Activated naive CD4-positive, alpha-beta T cell treated with anti-CD3 and anti-CD28 coated beads, Interleukin-2, amount 50 U/mL, for 72 hours (primary cell): ENCODE data around the gene TMEM158. TPM values are rescaled to one million over a fixed set of nuclear protein-coding genes. Genes with fewer than 3 reads are reported as not detected.

ENCODE experiments used
- ATAC-seq, 2 donors: fragments of 150-1000 bp; cut with Tn5 transposase; 2 replicates each; pipeline ENCODE4 v1.10.0; 2021; ENCODE audit warnings: mild to moderate bottlenecking in 2 of 2, moderate library complexity in 2 of 2
- DNase-seq, 2 donors: peaks; one replicate each; pipeline ENCODE4 v3.0.0; 2021 to 2022; ENCODE audit warnings: low spot score in 2 of 2
- H3K27ac Mint-ChIP-seq, 2 donors: one replicate each; pipeline ENCODE4 v1.8.0; 2022; ENCODE audit warnings: mild to moderate bottlenecking in 2 of 2, mixed read lengths in 2 of 2
- H3K36me3 Mint-ChIP-seq, 2 donors: one replicate each; pipeline ENCODE4 v1.8.0; 2022; ENCODE audit warnings: mixed read lengths in 2 of 2
- H3K9me3 Mint-ChIP-seq, 2 donors: one replicate each; pipeline ENCODE4 v1.8.0; 2022; ENCODE audit warnings: mixed read lengths in 2 of 2
- total RNA-seq, 2 donors: library from RNA; stranded (reverse); gene quantifications; one replicate each; pipeline ENCODE4 v1.2.3, GENCODE V29; 2022

The TMEM158 gene
- total RNA-seq, 2 donors from 2014 or later: not detected

DNA sequence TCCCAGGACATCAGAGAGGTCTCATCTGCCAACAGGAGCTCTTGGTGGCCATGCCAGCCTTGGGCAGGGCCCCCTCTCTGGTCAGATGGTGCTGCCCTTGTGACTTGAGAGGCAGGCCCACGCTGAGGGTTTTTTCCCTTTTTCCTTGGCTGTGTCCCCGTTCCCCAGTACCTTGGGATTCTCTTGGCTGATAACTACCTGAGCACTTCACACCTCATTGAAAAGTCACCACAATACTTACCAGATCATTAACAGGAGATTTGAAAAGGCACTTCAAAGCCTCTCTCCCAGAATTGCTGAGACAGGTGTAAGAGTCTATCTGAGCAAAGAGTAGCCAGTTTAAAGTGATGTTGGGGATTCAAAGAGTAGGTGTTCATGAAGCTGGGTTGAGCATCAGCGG, 15.1 kb upstream of the TMEM158 start:
- H3K9me3 Mint-ChIP-seq: no peaks in the 10 kb centered on the region
- ATAC-seq: no peak
- no peak for DNase-seq
- no peaks in the 10 kb centered on the region for H3K36me3 Mint-ChIP-seq
- no peak overlapping the region for H3K27ac Mint-ChIP-seq

DNA sequence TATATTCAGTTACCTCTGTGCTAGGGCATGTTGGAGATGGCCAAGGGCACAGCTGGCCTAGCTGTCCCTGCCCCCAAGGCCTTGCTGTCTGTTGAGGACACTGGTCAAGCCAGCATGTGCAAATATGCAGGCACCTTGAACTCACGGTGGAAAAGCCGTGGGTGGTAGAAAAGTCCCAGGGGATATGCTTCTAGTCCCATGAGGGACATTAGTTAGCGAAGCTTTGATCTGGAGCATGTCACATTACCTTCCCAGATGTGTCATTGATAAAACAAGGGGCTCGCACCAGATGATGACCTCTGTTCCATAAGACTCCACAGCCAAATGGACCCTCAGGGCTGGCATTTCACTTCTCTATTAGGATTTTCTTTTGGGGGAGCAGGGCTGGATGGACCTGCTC, 14.2 kb upstream of the TMEM158 start:
- no peak overlapping the region for H3K27ac Mint-ChIP-seq
- H3K9me3 Mint-ChIP-seq: peaks cover 0 to 5% of the 10 kb centered on the region in 2 donors
- no peak for DNase-seq
- ATAC-seq: no peak
- no peaks in the 10 kb centered on the region for H3K36me3 Mint-ChIP-seq

DNA sequence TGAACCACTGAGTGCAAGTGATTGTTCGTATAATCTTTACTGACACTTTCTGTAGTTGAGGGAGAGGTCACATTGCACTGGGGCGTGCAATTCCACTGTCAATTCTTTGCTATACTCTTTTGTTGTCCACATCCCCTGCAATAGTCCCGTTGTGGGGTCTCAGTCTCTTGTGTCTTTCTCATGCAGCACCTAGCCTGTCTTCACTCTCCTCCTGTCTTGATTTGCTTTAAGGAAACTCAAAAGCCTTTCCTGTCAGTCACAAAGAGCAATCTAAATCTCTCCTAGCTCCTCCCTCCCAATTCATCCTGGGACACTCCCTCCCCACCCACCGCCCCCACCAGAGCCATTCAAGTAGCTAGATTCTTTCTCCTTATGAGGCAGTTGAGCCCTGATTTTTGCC, 13.2 kb upstream of the TMEM158 start:
- DNase-seq (no peak), ATAC-seq (no peak)
- Mint-ChIP-seq H3K9me3 (peaks cover 0 to 10% of the 10 kb centered on the region in 2 donors), H3K36me3 (no peaks in the 10 kb centered on the region), H3K27ac (no peak overlapping the region)

DNA sequence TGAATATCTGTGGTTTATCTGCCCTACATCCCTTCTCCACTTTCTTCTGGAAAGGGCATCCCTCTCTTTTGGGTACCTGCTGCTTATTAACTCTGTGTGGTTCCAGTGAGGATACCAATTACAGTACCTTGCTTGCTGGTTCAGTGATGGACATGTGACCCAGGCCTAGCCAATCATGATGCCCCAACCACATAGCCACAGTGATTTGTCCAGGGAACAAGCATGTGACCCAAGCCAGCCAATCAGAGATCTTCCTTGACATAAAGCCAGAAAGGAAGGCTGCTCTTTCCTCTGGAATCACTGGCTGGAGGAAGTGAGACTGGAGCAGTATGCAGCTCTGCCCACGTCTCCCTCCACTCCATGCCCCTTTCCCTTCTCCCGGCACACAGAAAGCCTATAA, 10.9 kb upstream of the TMEM158 start:
- ATAC-seq: peak in 1 of 2 donors; percentile 29

DNA sequence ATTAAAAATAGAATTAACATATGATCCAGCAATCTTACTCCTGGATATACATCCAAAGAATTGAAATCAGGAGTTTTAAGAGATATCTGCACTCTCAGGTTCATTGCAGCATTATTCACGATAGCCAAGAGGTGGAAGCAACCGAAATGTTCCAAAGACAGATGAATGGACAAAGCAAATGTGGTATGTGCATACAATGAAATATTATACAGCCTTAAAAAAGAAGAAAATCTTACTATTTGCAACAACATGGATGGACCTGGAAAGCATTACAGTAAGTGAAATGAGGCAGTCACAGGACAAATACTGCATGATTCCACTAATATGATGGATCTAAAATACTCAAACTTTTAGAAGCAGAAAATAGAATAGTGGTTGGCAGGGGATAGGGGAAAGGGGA, 9.3 kb upstream of the TMEM158 start:
- Mint-ChIP-seq H3K36me3 (no peaks in the 10 kb centered on the region), H3K9me3 (peaks cover 0 to 10% of the 10 kb centered on the region in 2 donors), H3K27ac (no peak overlapping the region)
- DNase-seq (no peak), ATAC-seq (no peak)

More for the DNA sequence above, 10.9 kb upstream of the TMEM158 start:
- no peak for DNase-seq
- H3K9me3 Mint-ChIP-seq: peaks cover 0 to 10% of the 10 kb centered on the region in 2 donors
- H3K27ac Mint-ChIP-seq: no peak overlapping the region
- H3K36me3 Mint-ChIP-seq: no peaks in the 10 kb centered on the region

DNA sequence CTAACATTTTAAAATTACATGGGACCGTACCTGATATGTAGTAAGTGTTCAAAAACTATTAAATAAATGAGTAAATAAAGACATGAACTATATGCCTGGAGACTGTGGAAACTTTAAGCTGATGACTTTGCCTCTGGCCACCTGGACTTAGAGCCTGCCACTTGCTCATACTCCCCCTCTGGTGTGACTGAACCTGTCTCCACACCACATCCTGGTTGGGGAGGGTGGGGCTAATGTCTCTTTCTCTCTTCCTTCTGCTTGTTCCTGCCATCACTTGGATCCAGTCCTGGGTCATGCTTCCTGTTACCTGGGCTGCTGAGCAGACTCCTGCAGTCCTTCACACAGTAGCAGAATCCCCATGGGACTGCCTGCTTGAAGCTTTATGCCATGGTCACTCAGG, 8.2 kb upstream of the TMEM158 start:
- no peak overlapping the region for H3K27ac Mint-ChIP-seq
- ATAC-seq: no peak
- no peak for DNase-seq
- H3K36me3 Mint-ChIP-seq: no peaks in the 10 kb centered on the region
- peaks cover 0 to 10% of the 10 kb centered on the region in 2 donors for H3K9me3 Mint-ChIP-seq

DNA sequence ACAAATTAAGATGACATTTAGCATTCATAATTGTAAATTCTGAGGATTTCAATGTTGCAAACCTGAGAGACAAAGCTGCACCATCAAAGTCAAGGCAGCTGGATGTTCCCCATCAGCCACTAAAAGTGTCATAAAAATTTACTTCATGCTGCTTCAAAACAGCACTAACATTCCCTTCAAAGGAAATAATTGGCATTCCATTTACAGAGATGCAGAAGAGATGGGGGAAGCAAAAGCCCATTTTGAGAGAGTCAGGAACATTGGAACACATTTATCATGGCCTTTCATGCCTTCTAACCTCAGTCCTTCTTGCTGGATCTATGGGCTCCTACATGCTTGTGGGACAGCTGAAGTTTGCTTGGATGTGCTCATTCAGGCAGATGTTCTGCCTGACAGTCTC, 6.4 kb upstream of the TMEM158 start:
- H3K36me3 Mint-ChIP-seq: no peaks in the 10 kb centered on the region
- peaks cover 0 to 10% of the 10 kb centered on the region in 2 donors for H3K9me3 Mint-ChIP-seq
- H3K27ac Mint-ChIP-seq: no peak overlapping the region
- ATAC-seq (no peak), DNase-seq (no peak)

DNA sequence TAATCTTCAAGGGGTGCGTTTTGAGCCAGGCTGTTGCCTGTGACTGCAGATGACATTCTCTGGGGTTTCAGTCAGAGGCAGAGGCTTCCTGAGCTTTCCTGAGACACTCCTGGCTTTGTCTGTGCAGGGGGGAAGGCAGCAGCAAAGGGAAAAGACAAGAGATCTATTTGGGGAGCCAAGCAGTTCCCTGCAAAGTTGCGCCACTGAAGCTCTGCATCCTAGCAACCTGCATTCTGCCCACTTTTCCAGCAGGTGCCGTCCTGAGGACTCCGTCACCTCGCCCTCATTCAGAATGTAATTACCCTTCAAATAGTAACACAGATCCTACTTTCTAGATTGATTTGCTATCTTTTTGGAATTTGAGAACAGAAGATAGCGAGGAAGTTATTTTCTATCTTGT, 1.9 kb upstream of the TMEM158 start:
- ATAC-seq (no peak), DNase-seq (no peak)
- no peaks in the 10 kb centered on the region for H3K9me3 Mint-ChIP-seq
- peaks cover 0 to 5% of the 10 kb centered on the region in 2 donors for H3K36me3 Mint-ChIP-seq
- H3K27ac Mint-ChIP-seq: no peak overlapping the region

DNA sequence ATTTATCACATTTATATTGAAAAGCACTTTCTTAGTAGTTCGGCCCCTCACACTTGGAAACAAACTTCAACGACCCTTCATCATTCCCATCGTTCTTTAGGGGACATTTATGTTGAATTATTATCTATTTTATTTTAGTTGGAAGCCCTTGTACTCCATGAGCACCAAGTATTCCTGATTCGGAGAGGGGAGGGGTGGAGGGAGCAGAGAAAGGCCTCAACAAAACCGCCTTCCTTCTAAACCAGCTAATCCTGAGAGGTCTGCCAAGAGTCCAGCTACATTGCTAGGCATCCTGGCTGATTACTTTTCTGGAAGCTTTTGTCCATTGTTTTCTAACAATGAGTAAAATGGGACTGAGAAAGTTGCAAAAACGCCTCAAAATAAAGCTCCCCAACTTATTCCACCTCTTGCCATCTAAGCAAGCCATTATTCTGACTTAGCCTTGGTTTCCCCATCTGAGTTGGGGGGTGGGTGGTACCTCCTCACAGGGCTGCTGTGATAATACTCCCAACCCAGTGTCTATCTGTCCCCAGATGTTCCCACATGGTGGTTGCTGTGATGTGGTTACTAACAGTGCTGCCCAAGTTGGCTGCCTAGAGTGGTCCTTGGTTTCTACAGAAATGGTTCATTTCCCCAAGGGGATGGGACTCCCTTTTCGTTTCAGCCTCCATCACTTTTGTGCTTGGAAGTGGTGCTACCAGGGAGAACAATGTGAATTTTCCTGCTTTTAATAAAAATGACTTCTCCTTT, 1.2 kb upstream of the TMEM158 start:
- H3K27ac Mint-ChIP-seq: no peak overlapping the region
- ATAC-seq (no peak), DNase-seq (no peak)
- no peaks in the 10 kb centered on the region for H3K9me3 Mint-ChIP-seq
- H3K36me3 Mint-ChIP-seq: peaks cover 0 to 5% of the 10 kb centered on the region in 2 donors

DNA sequence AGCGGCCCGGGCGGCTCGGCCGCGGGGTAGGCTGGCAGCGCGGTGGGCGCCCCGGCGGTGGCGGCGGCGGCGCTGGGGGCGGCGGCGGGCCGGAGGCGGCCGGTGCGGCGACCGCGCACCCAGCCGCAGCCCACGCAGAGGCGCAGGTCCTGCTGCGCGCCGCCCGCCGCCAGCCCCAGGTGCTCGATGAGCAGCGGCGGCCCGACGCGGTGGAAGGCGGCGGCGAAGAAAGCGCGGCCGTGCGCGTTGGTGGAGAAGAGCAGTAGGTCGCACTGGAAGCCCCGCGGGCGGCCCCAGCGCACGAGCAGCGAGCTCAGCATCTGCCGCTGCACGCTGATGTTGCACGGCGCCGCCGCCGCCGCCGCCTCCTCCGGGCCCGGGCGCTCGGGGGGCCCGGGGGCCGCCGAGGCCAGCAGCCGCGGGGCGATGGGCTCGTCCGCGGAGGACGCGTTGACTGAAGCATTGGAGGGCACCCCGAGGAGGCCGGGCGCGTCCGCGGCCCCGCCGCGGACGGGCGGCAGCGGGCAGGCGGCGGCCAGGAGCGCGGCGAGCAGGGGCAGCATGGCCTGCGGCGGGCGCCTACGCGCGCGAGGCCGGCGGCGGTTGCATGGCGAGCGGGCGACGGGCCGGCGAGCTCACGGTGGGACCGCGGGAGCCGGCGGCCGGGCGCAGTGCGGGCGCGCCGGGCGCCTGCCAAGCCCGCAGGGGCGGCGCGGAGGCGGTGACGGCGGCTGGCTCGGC, 452 bp downstream of the TMEM158 start:
- DNase-seq: peak in 1 of 2 donors; percentile 43
- peak; percentile 5 to 47 for ATAC-seq
- no peaks in the 10 kb centered on the region for H3K9me3 Mint-ChIP-seq
- peaks cover 0 to 5% of the 10 kb centered on the region in 2 donors for H3K36me3 Mint-ChIP-seq
- H3K27ac Mint-ChIP-seq: no peak overlapping the region

DNA sequence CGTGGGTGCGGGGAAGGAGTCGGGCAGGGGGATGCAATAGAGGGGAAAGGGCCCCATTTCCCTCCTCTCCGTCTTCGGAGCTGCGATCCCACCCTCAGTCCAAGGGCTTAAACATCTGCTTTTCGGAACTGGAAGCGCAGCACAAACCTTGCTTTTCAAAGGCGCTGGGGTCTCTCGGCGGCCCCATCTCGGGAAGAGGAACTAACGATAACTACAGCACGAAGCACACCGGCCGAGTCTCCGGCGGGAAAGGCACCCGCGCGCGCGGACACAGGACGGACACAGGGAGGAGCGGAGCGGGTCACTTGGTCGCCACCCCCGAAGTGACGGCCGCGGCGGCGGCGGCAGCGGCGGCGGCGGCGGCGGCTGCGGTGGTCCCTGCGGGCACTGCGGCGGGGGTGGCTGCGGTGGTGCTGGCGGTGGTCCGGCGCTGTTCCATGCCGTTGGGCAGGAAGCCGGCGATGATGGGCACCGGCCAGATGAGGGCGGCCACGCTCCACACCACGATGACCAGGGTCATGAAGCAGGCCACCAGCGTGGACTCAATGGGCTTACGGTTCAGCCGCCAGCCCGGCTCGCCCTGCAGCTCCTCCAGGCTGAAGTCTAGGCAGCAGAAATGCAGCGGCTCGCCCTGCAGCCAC, 1.1 kb downstream of the TMEM158 start:
- Mint-ChIP-seq H3K27ac (no peak overlapping the region), H3K36me3 (peaks cover 0 to 5% of the 10 kb centered on the region in 2 donors), H3K9me3 (no peaks in the 10 kb centered on the region)
- ATAC-seq: peak; percentile 20 to 47
- DNase-seq: peak in 1 of 2 donors; percentile 26

DNA sequence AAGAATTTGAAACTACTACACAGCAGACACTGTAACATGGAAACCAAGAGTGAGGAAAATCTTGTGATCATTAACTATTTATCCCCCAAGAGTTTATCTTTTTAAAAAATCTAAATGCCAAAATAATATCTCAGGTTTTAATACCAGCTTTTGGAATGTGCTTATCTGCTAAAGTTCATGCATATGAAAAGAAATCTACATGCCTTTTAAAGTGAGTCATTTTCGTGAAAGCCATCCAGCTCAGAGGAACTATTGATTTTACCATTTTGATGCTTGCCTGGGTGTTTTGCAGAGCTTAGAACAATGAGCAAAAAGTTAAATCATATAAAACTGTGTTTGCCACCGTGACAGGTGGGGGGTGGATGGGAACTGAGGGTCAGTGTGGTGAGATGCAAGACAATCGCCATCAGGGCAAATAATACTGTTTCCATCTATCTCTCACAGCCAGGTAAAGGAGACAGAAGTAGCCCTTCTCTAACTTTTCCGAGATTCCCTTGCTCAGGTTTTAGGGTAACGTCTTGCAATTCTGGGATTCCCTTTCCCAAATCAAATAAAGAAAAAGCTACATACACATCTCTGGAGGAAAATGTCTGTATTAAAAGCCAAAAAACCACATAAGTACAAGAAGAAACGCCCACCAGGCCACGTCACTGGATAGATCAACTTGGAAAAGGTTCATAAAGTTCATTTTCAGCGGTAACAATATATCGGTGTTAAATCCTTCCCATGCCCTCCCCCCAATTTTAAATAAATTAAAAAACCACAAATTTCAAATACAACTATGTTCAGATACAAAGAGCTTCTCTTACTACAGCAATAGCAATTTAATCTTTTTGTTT, 2.0 kb downstream of the TMEM158 start:
- Mint-ChIP-seq H3K9me3 (no peaks in the 10 kb centered on the region), H3K27ac (no peak overlapping the region), H3K36me3 (peaks cover 0 to 5% of the 10 kb centered on the region in 2 donors)
- DNase-seq (no peak), ATAC-seq (no peak)

DNA sequence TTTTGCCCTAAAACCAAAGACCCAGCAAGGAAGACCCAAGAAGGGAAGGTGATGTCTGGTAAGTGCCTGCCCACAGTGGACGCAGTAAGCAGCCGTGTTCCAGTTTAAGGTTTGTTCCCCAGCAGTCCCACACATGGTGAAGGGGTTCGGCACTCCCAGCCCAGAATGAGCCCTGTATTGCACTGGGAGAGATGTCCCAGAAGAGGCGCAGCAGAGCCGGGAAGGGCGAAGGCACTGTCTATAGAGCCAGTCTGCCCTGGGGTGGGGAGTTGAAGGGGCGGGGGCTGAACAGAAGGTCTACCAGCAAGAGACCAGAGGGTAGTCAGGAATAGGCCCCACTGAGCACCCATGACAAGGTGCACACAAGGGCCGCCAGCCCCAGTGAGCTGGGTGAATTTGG, 6.4 kb downstream of the TMEM158 start:
- H3K27ac Mint-ChIP-seq: no peak overlapping the region
- ATAC-seq (no peak), DNase-seq (no peak)
- H3K36me3 Mint-ChIP-seq: peaks cover 0 to 2% of the 10 kb centered on the region in 2 donors
- H3K9me3 Mint-ChIP-seq: no peaks in the 10 kb centered on the region

DNA sequence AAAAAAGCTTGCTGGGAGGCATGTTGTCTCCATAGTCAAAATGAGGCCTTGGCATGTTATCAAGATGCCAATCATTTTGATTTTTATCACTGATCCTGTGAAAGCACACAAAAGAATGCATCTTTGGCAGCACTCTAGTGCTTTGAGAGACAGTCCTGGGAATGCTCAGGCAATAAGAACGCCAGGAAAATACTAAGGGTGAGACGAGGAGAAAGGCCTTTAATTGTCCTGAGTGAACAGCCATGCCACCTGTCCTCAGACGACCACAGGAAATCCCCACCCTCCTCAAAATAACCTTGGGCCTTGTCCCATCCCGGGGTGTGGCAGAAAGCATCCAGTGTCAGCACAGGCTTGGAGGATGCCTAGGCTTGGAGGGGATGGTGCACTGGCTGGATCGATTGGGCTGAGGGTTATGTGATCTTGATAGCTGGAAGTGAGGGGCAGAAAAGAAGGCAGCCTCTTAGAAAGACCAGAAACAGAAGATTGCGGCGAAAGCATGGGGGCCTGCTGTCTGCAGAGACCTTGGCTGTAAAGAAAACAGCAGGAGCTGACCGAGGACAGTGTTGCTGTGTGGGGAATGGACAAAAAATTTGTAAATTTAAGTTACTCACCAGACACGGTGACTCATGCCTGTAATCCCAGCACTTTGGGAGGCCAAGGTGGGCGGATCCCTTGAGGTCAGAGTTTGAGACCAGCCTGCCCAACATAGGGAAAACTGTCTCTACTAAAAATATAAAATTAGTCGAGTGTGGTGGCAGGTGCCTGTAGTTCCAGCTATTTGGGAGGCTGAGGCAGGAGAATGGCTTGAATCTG, 7.3 kb downstream of the TMEM158 start:
- DNase-seq (no peak), ATAC-seq (no peak)
- no peaks in the 10 kb centered on the region for H3K9me3 Mint-ChIP-seq
- H3K27ac Mint-ChIP-seq: no peak overlapping the region
- H3K36me3 Mint-ChIP-seq: no peaks in the 10 kb centered on the region

DNA sequence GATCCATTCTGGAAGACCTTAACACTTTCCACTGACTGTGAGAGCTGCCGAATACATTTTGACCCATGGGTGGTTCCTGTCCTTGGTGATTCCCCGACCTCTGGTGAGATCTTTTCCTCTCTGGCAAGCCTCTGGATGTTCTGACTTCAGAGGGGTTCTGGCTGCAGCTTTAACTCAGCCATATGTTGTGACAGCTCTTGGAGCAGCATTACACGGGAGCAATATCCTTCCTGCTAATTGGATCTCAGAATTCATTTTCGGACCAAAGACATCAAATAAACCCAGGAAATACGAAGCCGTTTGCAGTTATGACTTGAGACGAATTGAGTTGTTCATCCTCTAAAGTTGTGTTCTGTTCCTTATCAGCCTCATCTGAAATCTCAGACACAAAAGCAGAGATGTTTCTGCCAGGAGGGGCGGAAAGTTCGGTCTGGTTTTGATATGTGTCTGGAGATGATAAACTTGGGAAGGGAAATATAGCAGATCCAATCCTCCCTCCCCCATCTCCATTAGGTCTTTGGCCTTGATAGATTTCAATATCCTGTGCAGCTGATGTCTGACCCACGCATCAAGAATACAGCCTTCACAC, 10.0 kb downstream of the TMEM158 start:
- Mint-ChIP-seq H3K36me3 (no peaks in the 10 kb centered on the region), H3K27ac (no peak overlapping the region), H3K9me3 (no peaks in the 10 kb centered on the region)
- DNase-seq (no peak), ATAC-seq (no peak)

DNA sequence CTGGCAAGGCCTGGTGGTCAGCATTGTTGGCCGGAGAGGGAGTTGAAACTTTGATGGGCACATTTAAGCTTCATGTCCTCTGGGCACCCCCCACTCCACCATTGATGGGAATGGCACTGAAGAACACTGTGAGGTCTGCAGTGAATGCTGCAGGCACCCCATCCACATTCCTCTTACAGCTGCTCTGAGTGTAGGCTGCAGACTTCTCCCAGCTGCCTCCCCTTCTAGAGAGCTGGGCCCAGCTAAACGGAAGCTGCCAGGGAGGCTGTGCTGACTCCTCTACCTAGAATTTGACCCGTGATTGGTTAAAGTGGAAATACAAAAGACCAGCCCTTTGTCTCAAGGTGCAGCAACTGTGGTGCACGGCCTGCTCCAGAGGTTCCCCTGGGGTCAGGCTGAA, 10.6 kb downstream of the TMEM158 start:
- no peak for DNase-seq
- H3K36me3 Mint-ChIP-seq: no peaks in the 10 kb centered on the region

More for the DNA sequence above, 10.6 kb downstream of the TMEM158 start:
- ATAC-seq: no peak
- Mint-ChIP-seq H3K27ac (no peak overlapping the region), H3K9me3 (no peaks in the 10 kb centered on the region)
